GM12865 (cell line): ENCODE results near the gene CDH23.

ENCODE experiments used
- DNase-seq: peaks from one replicate; pipeline ENCODE4 v3.0.0; 2010; ENCODE audit warnings: low read depth
- H3K4me3 ChIP-seq: 2 replicates; pipeline ENCODE4 v1.5.1; 2011; ENCODE audit warnings: mild to moderate bottlenecking, low read depth, low read length, control low read depth
- CTCF ChIP-seq: IDR thresholded peaks from 2 replicates; pipeline ENCODE4 v1.5.1; 2011; ENCODE audit warnings: low read length, control low read depth, low read depth, inconsistent platforms; ENCODE audit not compliant: insufficient read depth; ENCODE audit errors: missing control alignments

The CDH23 gene

GRCh38 chr10:71361581-71361980, 35.1 kb upstream of the CDH23 start:
- no peak overlapping the region for H3K4me3 ChIP-seq
- no peak for DNase-seq
- TF ChIP-seq CTCF: no peak

GRCh38 chr10:71362141-71362540, 34.6 kb upstream of the CDH23 start:
- no peak for DNase-seq
- no peak overlapping the region for H3K4me3 ChIP-seq
- TF ChIP-seq CTCF: no peak

GRCh38 chr10:71363936-71364335, 32.8 kb upstream of the CDH23 start:
- DNase-seq: no peak
- no peak for TF ChIP-seq CTCF
- no peak overlapping the region for H3K4me3 ChIP-seq

- no peak for TF ChIP-seq CTCF
- DNase-seq: no peak
- no peak overlapping the region for H3K4me3 ChIP-seq
Observed at GRCh38 chr10:71365366-71365765, 31.4 kb upstream of the CDH23 start.

GRCh38 chr10:71366690-71367089, 30.0 kb upstream of the CDH23 start:
- DNase-seq: no peak
- no peak overlapping the region for H3K4me3 ChIP-seq
- no peak for TF ChIP-seq CTCF

GRCh38 chr10:71367271-71367670, 29.4 kb upstream of the CDH23 start:
- no peak for DNase-seq

More at GRCh38 chr10:71367271-71367670, 29.4 kb upstream of the CDH23 start:
- no peak overlapping the region for H3K4me3 ChIP-seq
- TF ChIP-seq CTCF: no peak
